Measurements from ENCODE around the gene MAST1. TPM values are rescaled to one million over a fixed set of nuclear protein-coding genes. Genes with fewer than 3 reads are reported as not detected.
A peak's percentile ranks its signal among the peaks of the same experiment; 100 is the strongest.

MAST1 gene
- total RNA-seq, 1 donor from 2014 or later: 17.7 TPM

DNA sequence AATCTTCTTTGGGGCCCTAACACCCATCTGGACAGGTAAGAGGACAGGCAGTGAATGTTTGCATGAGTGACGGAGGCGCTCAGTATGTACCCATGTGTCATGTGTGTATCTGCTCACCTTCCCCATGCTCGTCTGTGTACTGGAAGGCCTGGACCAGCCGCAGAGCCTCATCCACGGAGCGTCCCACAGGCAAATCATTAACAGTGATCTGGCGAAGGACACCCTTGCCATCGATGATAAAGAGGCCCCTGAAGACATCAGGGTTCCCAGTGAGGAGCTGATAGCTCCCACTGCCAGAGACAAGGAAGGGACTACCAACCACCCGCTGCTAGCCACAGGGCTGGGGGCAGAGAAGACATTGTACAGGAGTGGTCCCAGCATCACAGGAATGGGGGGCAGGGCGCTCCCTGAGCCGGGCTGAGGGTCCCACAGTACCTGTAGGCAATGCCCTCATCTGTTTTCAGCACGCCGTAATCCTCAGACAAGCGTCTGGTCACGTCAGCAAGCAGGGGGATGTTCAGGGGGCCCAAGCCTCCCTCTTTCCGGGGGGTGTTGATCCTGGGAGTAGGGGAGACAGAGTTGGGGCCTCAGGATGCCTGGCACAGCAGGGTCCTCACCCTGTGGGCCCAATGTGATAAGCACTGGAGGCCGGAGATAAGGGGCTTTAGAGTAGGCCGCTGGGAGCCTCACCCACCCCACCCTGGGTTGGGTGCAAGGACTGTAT, 38.4 kb upstream of the MAST1 start:
- Mint-ChIP-seq H3K4me1 (peaks cover 28% of the 10 kb centered on the region), H3K27ac (ENCODE audit: unreplicated experiment) (no peak overlapping the region), H3K4me3 (peak overlapping the region; percentile 94), H3K27me3 (ENCODE audit: low read depth) (peaks cover 3% of the 10 kb centered on the region), H3K9me3 (no peaks in the 10 kb centered on the region), H3K36me3 (ENCODE audit: low read depth) (no peaks in the 10 kb centered on the region)
- TF ChIP-seq, protein P1, sequence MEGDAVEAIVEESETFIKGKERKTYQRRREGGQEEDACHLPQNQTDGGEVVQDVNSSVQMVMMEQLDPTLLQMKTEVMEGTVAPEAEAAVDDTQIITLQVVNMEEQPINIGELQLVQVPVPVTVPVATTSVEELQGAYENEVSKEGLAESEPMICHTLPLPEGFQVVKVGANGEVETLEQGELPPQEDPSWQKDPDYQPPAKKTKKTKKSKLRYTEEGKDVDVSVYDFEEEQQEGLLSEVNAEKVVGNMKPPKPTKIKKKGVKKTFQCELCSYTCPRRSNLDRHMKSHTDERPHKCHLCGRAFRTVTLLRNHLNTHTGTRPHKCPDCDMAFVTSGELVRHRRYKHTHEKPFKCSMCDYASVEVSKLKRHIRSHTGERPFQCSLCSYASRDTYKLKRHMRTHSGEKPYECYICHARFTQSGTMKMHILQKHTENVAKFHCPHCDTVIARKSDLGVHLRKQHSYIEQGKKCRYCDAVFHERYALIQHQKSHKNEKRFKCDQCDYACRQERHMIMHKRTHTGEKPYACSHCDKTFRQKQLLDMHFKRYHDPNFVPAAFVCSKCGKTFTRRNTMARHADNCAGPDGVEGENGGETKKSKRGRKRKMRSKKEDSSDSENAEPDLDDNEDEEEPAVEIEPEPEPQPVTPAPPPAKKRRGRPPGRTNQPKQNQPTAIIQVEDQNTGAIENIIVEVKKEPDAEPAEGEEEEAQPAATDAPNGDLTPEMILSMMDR (conservative IDR thresholded peaks at IDR 0.05): no peak
- DNase-seq (ENCODE audit: low read depth, low spot score): no peak

DNA sequence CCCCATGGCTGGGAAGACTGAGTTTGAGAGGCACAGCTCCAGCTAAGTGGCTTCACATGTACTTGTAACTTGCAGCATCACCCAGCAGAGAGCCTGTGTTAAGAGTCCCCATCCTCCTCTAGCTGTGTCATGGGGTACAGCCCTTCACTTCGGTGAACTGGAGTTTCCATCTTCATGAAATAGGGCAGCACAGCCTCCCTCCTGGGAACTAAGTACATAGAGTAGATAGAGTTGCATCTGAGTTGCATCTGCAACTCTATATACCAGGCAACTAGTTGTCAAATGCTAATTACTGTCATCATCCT, 37.9 kb upstream of the MAST1 start:
- H3K36me3 Mint-ChIP-seq (ENCODE audit: low read depth): no peaks in the 10 kb centered on the region
- peaks cover 28% of the 10 kb centered on the region for H3K4me1 Mint-ChIP-seq
- no peak overlapping the region for H3K27ac Mint-ChIP-seq (ENCODE audit: unreplicated experiment)
- no peak for DNase-seq (ENCODE audit: low read depth, low spot score)
- H3K4me3 Mint-ChIP-seq: peak overlapping the region; percentile 94
- H3K9me3 Mint-ChIP-seq: no peaks in the 10 kb centered on the region
- peaks cover 3% of the 10 kb centered on the region for H3K27me3 Mint-ChIP-seq (ENCODE audit: low read depth)
- TF ChIP-seq, protein P1 (conservative IDR thresholded peaks at IDR 0.05): no peak

- no peaks in the 10 kb centered on the region for H3K36me3 Mint-ChIP-seq (ENCODE audit: low read depth)
- H3K4me3 Mint-ChIP-seq: peak overlapping the region; percentile 94
- peak overlapping the region; percentile 81 for H3K27ac Mint-ChIP-seq (ENCODE audit: unreplicated experiment)
- TF ChIP-seq, protein P1 (conservative IDR thresholded peaks at IDR 0.05): no peak
- H3K9me3 Mint-ChIP-seq: no peaks in the 10 kb centered on the region
- H3K4me1 Mint-ChIP-seq: peaks cover 25% of the 10 kb centered on the region
- peaks cover 3% of the 10 kb centered on the region for H3K27me3 Mint-ChIP-seq (ENCODE audit: low read depth)
- no peak for DNase-seq (ENCODE audit: low read depth, low spot score)
Observed at GRCh38 chr19:12800923-12801465, 37.3 kb upstream of the MAST1 start.

DNA sequence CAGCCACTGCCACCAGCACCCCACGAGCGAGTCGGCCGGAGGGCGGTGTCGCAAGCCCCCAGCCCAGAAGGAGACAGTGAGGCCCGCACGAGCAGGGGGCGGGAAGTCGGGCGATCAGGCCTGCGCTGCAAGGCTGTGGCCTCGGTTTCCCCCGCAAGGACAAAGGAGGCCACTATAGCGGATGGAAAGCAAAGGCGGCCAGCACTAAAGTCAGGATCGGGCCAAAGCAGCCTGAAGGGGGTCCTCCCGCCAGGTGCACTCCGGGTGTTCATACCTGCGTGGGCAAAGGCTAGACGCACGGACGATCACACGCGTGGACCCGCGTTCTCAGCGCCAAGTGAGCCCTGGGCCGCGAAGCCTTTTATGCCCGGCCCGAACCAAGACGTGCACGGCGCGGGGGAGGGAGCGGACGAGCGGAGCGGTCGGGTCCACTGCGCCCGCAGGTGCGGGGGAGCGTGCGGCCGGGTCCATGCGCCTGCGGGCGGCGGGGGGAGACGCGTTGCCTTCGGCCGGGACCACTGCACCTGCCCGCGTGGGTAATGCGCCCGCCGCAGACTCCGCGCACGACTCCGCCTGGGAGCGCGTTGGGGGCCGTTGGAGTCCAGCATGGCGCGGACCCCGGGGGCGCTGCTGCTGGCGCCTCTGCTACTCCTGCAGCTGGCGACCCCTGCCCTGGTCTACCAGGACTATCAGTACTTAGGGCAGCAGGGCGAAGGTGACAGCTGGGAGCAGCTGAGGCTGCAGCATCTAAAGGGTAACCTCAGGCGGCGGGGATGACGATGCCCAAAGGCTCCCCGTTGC, 36.6 kb upstream of the MAST1 start, which contains the start of the genes PRDX2 and THSD8:
TSS of gene PRDX2 (minus strand) at position 335 of the 801 bp plus-strand sequence. CDS start 539 bp downstream, outside the sequence.
TSS of gene THSD8 (plus strand) at position 604 of the 801 bp plus-strand sequence. CDS start at position 607, 3 bp downstream.
- H3K4me3 Mint-ChIP-seq: peak within 1 kb of the TSS; percentile 94
- DNase-seq (ENCODE audit: low read depth, low spot score): peak; percentile 77
- no peaks in the 10 kb centered on the region for H3K27me3 Mint-ChIP-seq (ENCODE audit: low read depth)
- no peaks in the 10 kb centered on the region for H3K9me3 Mint-ChIP-seq
- H3K27ac Mint-ChIP-seq (ENCODE audit: unreplicated experiment): peak within 1 kb of the TSS; percentile 81
- peaks cover 25% of the 10 kb centered on the region for H3K4me1 Mint-ChIP-seq
- TF ChIP-seq, protein P1 (conservative IDR thresholded peaks at IDR 0.05): no peak
- peaks cover 3% of the 10 kb centered on the region for H3K36me3 Mint-ChIP-seq (ENCODE audit: low read depth)

GRCh38 chr19:12802267-12803106, 35.8 kb upstream of the MAST1 start:
- TF ChIP-seq, protein P1 (conservative IDR thresholded peaks at IDR 0.05): no peak
- Mint-ChIP-seq H3K27ac (ENCODE audit: unreplicated experiment) (no peak overlapping the region), H3K36me3 (ENCODE audit: low read depth) (peaks cover 3% of the 10 kb centered on the region), H3K27me3 (ENCODE audit: low read depth) (no peaks in the 10 kb centered on the region), H3K4me3 (peak overlapping the region; percentile 94), H3K4me1 (peaks cover 29% of the 10 kb centered on the region), H3K9me3 (no peaks in the 10 kb centered on the region)
- DNase-seq (ENCODE audit: low read depth, low spot score): no peak
